Daoy (cell line): ENCODE measurements around the gene UPK3B. TPM values are rescaled to one million over a fixed set of nuclear protein-coding genes. Genes with fewer than 3 reads are reported as not detected.
"Not testable (repeated sequence)": the region's sequence is repeated elsewhere in the genome, so short reads cannot be mapped to it uniquely, and the experiment has no call there.

ENCODE experiments used
- DNase-seq: peaks from one replicate; pipeline ENCODE4 v3.0.0-alpha.2; 2015; ENCODE audit warnings: low read depth
- total RNA-seq: library from RNA; depleted of rRNA; stranded (reverse); fragments of >200 nt; shearing (Covaris generic); gene quantifications from 2 replicates; pipeline ENCODE4 v1.2.3, GENCODE V29; 2014

Gene UPK3B
- total RNA-seq, 1 experiment from 2014 or later, result not detected

DNA sequence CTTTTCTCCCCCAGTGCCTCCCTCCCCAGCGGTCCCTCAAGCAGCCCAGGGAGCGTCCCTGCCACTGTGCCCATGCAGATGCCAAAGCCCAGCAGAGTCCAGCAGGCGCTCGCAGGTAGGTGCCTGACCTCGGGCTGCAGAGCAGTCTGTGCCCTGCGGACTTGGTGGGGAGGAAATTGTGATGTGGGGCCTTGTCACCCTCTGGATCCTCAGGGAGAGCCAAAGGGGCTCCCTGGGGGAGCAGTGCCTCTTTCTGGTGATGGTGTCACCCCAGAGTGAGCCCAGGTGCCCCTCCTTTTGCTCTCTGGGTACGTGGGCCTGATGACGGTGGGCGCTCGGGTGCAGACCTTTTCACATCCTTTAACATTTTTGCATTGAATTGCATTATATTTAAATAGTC lies 18.2 kb upstream of the UPK3B start:
- DNase-seq, result not testable (repeated sequence)

DNA sequence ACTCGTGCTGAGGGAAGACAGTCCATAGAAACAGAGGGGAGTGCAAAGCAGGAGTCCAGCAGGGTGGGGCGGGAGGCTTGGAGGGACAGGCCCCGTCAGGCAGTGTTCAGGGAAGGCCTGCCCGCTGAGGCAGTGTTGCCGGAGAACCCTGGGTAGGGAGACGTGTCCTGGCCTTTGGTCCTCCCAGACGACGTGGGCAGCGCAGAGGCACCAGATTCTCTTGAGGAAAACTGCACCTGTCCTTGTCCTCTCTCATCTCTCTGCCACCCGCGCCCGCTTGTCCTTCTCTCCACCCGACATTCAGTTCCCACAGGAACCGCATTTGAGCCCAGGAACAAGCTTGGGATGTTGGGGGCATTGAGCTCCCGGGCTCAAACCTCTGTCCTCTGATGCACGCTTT lies 14.6 kb upstream of the UPK3B start:
- DNase-seq, result not testable (repeated sequence)

DNA sequence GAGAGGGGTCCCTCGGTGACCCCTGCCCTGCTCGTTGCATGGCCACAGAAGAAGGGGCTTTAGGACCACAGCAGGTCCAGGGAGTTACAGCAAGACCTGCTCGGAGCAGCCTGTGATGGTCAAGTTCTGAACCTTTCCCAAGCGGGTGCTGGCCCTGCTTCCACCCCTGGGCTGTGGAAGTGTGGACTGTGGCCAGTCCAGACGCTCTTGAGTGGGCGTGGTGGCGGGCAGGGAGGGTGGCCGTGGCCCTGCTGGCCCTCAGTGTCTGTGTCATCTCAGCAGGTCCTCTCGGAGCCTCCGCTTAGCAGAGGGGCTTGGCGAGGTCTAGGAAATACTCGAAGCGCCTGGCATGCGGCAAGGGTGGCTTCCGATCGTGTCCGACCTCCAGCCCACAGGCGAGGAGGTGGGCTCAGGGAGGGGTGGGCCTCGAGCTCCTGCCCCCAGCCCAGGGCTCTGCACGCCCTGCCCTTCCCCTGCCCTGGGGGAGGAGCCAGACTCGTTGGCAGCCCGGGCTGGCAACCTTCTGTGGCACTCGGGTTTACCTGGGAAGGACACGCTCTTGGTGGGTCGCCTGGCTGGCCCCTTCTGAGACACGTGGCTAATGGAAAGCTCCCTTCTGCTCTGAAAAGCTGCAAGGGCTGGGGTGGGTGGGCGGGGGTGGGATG lies 12.3 kb upstream of the UPK3B start:
- DNase-seq, result not testable (repeated sequence)

DNA sequence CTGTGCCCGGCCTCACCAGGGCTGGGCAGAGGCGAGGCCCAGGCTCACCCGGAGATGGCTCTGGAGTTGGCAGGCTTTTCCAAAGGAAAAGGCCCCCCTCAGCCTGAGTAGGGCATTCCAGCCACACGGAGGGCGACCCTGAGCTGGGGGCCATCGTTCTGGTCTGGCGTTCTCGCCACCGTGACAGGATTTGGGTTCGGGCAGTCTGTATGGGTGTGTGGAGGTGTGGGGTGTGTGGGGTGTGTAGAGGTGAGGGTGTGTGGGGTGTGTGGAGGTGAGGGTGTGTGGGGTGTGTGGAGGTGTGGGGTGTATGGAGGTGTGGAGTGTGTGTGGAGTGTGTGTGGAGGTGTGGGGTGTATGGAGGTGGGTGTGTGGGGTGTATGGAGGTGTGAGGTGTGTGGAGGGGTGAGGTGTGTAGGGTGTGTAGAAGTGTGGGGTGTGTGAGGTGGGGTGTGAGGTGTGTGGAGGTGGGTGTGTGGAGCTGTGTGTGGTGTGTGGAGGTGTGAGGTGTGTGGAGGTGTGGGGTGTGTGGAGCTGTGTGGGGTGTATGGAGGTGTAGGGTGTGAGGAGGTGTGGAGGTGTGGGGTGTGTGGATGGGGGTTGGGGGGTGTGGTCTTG lies 11.7 kb upstream of the UPK3B start:
- DNase-seq, result not testable (repeated sequence)

DNA sequence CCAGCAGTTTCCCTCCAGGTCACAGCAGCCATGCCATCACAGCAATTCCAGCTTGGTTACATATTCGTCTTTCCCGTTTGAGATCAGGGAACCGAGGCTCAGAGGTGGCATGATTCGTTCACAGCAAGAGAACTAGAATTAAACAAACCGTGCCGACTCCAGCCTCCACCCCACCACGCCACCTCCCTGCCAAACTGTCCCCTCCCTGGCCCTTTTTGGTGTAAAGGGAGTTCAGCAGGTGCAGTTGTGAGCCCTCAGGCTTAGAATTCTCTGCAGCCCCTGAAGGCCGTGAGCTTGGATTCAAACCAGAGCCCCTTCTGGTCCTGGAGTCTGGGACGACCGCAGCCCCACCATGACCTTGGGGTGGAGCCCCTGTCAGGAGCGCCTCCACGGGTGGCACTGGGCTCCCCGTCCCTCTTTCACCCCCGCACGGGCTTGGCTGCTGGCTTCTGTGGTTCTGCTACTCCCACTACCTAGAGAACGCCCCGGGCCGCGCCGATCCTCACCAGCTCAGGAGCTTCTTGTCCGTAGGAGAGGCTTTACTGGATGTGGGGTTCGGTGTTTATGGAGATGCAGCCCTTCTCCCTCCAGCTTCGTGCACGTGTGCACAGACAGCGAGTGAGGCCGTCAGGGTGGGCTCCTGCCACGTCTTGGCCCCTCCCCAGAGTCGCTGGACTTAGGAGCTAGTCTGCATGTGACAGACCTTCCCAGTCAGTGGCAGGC lies 11.0 kb upstream of the UPK3B start:
- not testable (repeated sequence) for DNase-seq

DNA sequence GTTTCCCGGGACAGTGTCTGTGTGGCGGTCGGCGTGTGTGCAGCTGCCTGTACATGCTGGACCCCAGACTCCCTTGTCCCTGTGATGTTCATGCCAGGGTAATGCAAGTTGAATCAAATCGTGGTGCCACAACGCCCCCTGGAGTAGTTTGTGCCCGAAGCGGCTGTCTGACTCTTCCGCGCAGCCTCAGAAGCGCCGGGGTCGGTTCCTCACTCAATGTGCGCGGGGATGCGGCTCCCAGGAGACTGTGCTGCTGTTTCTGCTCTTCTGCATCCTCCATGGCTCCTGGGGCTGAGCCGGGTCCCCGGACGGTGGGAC lies 10.5 kb upstream of the UPK3B start:
- not testable (repeated sequence) for DNase-seq

DNA sequence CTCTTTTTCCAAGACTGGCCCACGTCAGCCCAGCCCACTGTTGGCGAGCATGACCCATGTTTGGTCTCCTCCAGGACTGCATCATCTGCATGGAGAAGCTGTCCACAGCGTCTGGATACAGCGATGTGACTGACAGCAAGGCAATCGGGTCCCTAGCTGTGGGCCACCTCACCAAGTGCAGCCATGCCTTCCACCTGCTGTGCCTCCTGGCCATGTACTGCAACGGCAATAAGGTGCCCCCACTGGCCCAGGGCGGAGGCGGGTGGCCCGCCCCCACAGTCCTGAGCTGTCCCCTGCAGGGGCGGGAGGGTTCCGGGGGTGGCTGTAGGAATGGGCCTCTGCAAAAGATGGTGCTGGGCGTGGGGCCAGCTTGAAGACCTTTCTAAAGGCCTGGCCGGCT lies 8.1 kb upstream of the UPK3B start:
- not testable (repeated sequence) for DNase-seq

DNA sequence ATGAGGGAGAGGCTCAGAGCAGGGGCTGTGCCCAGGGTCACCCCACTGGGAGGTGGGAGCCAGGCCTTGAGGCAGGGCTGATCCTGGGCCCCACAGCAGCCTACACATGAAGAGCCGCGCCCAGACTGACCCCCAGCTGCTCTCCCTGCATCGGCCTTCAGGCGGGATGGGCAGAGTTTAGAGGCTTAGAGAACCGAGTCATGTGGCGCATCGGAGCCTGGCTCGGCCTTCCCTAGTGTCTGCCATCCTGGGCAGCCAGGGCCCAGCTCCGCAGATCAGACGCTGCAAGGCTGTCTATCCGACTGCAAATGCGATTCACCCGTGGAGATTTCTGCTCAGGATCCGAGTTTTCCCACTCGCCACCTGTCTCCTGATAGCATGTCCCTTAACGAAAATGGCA lies 7.5 kb upstream of the UPK3B start:
- DNase-seq, result not testable (repeated sequence)

DNA sequence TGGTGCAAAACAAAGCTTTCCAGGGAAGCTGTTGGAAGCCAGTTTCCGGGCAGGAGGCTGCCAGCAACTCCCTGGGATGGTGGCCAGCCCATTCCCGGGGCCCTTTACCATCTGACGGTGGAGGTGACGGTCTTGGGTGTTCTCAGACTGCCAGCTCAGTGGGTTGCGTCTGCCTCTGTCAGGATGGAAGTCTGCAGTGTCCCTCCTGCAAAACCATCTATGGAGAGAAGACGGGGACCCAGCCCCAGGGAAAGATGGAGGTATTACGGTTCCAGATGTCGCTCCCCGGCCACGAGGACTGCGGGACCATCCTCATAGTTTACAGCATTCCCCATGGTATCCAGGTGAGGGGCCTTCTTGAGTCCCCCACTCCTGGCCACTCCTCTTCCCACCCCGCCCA lies 7.1 kb upstream of the UPK3B start:
- not testable (repeated sequence) for DNase-seq

DNA sequence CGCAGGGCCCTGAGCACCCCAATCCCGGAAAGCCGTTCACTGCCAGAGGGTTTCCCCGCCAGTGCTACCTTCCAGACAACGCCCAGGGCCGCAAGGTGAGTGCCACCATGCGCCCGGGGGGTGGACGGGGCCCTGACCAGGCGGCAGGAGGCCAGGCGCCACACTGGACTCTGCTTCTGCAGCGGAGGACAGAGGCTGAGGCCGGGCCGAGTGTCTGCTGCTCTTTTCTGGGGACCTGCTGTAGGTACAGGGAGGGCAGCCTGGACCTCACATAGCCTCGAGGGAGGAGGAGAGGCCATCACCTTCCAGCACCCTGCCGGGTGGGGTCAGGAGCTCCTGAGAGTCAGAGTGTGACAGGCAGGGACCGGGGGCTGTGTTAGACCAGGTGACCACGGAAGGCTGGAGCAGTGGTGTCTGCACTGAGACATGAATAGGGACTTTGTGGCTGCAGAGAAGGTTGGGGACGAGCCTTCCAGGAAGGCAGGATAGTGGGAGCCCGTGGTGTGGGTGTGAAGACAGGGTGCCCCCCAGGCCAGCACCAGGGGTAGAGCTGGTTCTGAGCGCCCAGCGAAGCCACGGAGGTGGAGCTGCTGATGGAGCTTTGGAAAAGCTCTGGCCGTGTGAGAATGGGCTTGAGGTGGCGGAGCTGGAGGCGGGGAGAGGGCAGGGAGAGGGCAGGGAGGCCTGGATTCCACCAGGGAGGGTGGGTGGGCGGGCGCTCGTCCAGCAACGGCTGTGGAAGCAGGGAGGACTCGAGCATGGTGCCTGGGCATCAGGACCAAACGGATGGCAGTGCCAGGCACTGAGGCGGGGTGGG lies 5.8 kb upstream of the UPK3B start:
- not testable (repeated sequence) for DNase-seq

DNA sequence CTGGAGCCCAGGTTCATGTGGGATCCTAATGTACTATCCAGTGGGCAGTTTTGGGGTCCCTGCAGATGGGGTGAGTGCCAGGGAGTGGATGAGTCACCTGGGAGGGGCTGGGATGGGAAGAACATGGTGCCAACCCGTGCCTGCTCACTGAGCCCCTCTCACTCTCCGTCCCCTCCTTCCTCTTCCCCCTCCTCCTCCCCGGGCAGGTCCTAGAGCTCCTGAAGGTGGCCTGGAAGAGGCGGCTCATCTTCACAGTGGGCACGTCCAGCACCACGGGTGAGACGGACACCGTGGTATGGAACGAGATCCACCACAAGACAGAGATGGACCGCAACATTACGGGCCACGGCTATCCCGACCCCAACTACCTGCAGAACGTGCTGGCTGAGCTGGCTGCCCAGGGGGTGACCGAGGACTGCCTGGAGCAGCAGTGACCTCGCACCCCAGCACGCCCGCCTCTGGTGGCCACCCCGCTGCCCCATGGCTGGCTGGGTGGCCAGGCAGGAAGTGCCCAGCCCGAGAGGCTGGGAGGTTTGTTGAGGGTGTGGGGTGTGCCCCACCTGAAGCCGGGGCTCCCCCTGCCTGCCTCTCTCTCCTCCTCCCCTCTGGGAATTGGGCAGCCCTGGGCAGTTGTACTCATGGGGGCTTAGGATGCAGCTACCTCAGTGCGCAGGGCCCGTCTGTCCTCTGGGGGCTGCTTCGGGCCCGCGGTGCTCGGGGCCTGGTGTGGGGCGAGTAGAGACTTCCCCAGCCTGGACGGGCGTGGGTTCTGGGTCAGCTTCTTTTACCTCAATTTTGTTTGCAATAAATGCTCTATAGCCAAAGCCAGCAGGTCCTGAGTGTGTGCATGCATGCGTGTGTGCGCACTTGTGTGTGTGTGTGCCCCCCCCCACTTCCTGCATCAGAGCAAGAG lies 4.9 kb upstream of the UPK3B start:
- DNase-seq, result no peak

DNA sequence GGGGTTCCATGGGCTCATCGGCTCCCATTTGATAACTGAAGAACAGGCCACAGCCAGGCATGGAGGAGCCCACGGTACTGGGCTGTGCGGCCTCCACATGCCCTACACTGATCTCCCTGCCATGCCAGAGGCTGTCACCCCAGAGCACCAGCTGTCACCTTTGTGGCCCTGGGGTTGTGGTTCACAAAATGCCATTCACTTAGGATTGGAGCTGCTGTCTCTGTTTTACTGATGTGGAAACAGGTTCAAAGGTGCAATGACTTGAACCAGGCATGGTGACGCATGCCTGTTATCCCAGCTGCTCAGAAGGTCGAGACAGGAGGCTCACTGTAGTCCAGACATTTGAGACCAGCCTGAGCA lies 4.3 kb upstream of the UPK3B start:
- no peak for DNase-seq

DNA sequence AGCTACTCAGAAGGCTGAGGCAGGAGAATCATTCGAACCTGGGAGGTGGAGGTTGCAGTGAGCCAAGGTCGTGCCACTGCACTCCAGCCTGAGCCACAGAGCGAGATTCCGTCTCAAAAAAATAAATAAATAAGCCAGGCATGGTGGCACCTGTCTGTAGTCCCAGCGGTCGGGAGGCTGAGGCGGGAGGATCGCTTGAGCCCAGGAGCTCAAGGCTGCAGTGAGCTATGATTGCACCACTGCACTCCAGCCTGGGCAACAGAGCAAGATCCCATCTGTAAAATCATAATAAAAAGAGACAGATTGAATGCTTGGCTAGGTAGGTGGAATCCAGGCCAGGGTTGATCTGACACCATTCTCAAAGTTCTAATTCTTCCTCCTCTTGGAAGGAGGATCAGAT lies 3.7 kb upstream of the UPK3B start:
- DNase-seq, result not testable (repeated sequence)

DNA sequence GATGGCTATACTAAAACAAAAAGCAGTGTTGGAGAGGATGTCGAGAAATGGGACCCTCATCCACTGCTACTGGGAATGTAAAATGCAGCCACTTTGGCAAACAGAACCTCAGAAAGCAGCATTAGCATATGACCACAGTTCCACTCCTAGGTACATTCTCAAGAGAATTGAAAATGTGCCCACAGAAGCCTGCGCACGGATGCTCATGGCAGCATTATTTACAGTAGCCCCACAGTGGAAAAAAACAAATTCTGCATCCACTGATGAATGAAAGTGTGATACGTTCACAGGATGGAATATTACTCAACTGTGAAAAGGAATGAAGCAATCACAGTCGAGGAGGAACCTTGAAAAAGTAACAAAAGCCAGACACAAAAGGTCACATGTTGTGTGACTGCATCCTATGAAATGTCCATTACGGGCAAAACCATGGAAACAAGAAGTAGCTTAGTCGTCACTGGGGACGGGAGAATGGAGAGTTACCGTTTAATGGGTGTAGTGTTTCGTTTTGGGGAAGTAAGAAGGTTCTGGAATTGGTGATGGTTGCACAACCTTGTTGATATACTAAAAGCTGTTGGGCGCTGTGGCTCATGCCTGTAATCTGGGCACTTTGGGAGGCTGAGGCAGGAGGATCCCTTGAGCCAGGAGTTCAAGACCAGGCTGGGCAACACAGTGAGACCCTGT lies 2.5 kb upstream of the UPK3B start:
- no peak for DNase-seq

DNA sequence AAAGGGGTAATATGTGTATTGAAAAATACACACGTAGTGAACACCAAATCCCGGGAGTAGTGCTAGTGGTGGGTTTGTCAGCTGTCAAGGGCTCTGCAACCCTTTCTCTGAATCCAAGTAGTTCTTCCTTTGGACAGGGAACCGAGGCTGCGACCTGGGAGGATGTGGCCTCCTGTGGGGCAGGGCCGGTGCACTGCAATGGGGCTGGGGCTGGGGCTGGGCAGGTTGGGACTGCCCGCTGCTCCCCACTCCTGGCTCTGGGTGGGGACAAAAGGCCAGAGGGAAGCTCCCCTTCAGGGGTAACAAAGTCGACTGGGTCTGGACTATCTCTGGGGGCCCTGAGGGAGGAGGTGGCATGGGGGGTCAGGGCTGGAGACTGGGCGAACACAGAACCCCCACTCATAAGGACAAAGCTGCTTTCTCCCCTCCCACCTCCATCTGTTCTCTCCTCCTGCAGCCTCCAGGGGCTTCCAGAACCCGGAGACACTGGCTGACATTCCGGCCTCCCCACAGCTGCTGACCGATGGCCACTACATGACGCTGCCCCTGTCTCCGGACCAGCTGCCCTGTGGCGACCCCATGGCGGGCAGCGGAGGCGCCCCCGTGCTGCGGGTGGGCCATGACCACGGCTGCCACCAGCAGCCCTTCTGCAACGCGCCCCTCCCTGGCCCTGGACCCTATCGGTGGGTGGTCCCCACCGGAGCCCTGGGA lies 1.0 kb downstream of the UPK3B start:
- DNase-seq, result not testable (repeated sequence)

DNA sequence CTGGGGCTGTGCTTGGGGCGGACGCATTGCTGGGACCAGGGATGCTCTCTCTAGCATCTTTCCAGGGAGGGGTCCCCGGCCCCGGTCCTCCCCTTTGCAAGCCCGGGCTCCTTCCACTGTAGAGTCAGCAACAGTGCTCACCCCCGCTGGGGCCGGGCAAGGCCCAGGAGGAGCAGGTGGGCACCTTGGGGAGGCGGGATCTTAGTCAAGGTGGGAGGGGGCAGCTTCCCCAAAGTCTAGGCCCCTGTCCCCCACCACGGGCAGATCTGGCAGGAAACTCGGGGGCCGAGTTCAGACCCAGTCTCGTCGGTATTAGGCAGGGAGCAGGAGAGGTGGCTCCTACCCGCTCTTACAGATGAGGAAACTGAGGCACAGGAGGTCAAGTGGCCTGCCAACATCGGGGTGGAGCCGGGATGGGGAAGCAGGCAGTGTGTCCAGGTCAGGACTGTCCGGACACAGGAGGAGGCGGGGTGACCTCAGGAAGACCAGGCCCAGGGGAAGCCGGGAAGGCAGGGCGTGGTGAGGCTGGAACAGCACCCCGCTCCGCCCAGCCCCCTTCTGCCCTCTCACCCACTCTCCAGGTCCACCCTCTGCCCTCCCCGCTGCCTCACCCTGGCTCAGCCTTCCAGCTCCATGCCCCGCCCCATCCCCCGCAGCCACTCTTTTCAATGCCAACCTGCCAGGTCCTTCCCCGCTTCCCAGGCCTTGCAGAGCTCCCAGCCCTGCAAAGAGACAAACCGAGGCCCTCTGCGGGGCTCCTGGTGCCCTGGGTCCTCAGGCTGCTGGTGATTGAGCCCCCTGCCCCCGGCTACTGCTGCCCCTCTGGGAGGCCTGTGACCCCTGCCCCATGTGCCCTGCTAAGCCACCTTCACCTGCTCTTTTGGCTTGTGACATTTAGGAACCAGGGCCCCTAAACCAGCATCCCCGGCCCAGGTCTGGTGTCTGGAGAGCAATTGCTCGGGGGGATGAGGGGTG lies 1.8 kb downstream of the UPK3B start:
- DNase-seq, result not testable (repeated sequence)

DNA sequence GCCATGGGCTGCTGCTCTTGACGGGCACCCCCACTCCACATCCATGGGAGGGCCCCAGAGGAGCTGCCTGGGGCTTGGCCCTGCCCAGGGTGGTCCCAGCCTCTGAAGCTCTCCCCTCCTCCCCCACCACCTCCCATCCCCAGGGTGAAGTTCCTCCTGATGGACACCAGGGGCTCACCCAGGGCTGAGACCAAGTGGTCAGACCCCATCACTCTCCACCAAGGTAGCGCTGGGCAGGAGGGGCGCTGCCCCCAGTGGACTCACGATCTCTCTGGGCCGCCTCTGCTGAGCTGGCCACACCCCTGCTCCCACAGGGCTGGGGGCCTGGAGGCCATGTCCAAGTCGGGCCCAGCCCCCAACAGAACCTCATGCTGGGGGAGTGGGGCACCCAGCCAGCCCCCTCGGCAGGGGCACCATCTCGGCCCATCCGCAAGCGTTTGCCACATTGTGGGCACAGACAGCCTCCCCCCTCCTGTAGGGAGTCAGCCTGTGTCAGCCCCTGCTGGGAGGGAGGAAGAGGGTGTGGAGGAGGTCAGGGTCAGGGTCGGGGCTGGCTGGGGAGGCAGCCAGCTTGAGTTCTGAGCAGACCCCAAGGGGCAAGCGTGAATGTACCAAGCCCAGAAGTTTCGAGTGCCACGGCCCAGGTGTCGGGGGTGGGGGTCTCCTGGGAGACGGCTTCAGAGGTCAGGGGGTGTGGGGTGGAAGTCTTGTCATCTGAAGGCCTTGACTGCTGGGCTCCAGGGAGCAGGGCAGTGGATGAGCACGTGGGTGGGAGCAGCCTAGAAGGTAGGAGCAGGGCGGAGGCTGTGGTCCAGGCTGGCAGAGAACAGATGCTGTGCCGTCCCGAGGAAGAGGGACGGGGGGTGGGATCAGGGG lies 2.8 kb downstream of the UPK3B start:
- peak; percentile 33 for DNase-seq
